PFSK-1 (cell line): Measurements from ENCODE around the gene SCUBE1.

Experiments used
- FOXP2 ChIP-seq: optimal IDR thresholded peaks from 2 replicates; pipeline ENCODE3; 2011; ENCODE audit warnings: borderline replicate concordance, control low read depth, inconsistent platforms; ENCODE audit not compliant: insufficient read depth; ENCODE audit errors: extremely low read length, extremely low read depth
- POLR2AphosphoS5 ChIP-seq: IDR thresholded peaks from 2 replicates; pipeline ENCODE4 v1.6.1; 2012; ENCODE audit warnings: low read depth, mild to moderate bottlenecking, control low read depth, low read length, moderate library complexity
- REST ChIP-seq, 2 experiments: IDR thresholded peaks; 2 replicates each; pipeline versions ENCODE4 v1.6.1 to v1.8.0; 2011 to 2012; ENCODE audit warnings: low read depth in 2 of 2, low read length in 2 of 2, control low read depth in 1 of 2, inconsistent platforms in 1 of 2, mild to moderate bottlenecking in 1 of 2, moderate library complexity in 1 of 2; ENCODE audit not compliant: insufficient read depth in 1 of 2
- SIN3A ChIP-seq: IDR thresholded peaks from 2 replicates; pipeline ENCODE4 v1.6.1; 2012; ENCODE audit warnings: mild to moderate bottlenecking, low read length, moderate library complexity, borderline replicate concordance; ENCODE audit not compliant: insufficient read depth
- TAF1 ChIP-seq: IDR thresholded peaks from 2 replicates; pipeline ENCODE4 v1.6.1; 2012; ENCODE audit warnings: low read length, control low read depth, borderline replicate concordance; ENCODE audit not compliant: insufficient read depth

The SCUBE1 gene

GRCh38 chr22:43183496-43184277, 159.5 kb downstream of the SCUBE1 start:
- TF ChIP-seq REST (IDR thresholded peaks at IDR 0.05; ENCODE audit: insufficient read depth in 1 of 2, low read depth in 2 of 2, low read length in 2 of 2): no peak
- no peak for TF ChIP-seq SIN3A
- TF ChIP-seq TAF1: no peak

- TF ChIP-seq TAF1 (no peak), POLR2AphosphoS5 (no peak), REST (IDR thresholded peaks at IDR 0.05; ENCODE audit: insufficient read depth in 1 of 2, low read depth in 2 of 2, low read length in 2 of 2) (no peak), SIN3A (no peak), FOXP2 (no peak)
These were observed 160.4 kb downstream of the SCUBE1 start for GRCh38 chr22:43182726-43183125.

GRCh38 chr22:43182118-43182517, 161.1 kb downstream of the SCUBE1 start:
- no peak for TF ChIP-seq TAF1
- TF ChIP-seq SIN3A: no peak
- no peak for TF ChIP-seq REST (IDR thresholded peaks at IDR 0.05; ENCODE audit: insufficient read depth in 1 of 2, low read depth in 2 of 2, low read length in 2 of 2)
- no peak for TF ChIP-seq POLR2AphosphoS5
- TF ChIP-seq FOXP2: no peak

- TF ChIP-seq SIN3A: no peak
- no peak for TF ChIP-seq TAF1
These were observed 161.7 kb downstream of the SCUBE1 start for GRCh38 chr22:43181321-43182076.

GRCh38 chr22:43180670-43181069, 162.5 kb downstream of the SCUBE1 start:
- no peak for TF ChIP-seq TAF1
- no peak for TF ChIP-seq FOXP2
- no peak for TF ChIP-seq SIN3A
- no peak for TF ChIP-seq POLR2AphosphoS5
- TF ChIP-seq REST (IDR thresholded peaks at IDR 0.05; ENCODE audit: insufficient read depth in 1 of 2, low read depth in 2 of 2, low read length in 2 of 2): no peak
